Measurements from ENCODE around the gene SH2D6.
"Not testable (repeated sequence)": the region's sequence is repeated elsewhere in the genome, so short reads cannot be mapped to it uniquely, and the experiment has no call there.

- TF ChIP-seq CTCF, EZH2, EZH2phosphoT487 (IDR thresholded peaks at IDR 0.05): not testable (repeated sequence)
Measured at GRCh38 chr2:85484615-85485014, 66.1 kb downstream of the SH2D6 start.

All from neural progenitor cell (in vitro differentiated cells).